Measurements from ENCODE around the gene NINJ2.

- no peak for TF ChIP-seq CTCF (conservative IDR thresholded peaks at IDR 0.05; ENCODE audit: low read length)
- TF ChIP-seq EZH2phosphoT487 (IDR thresholded peaks at IDR 0.05; ENCODE audit: borderline replicate concordance): no peak
Measured at GRCh38 chr12:611721-612120, 51.5 kb downstream of the NINJ2 start.
